IPS-20b (cell line): ENCODE data around the gene RIMS4.
"Not testable (repeated sequence)": the region's sequence is repeated elsewhere in the genome, so short reads cannot be mapped to it uniquely, and the experiment has no call there.

ENCODE experiments used
- H3K27ac ChIP-seq: one replicate; pipeline ENCODE4 v1.5.1; 2013; ENCODE audit warnings: low read length
- H3K27me3 ChIP-seq: 2 replicates; pipeline ENCODE4 v1.6.1; 2013; ENCODE audit warnings: mild to moderate bottlenecking, low read length, inconsistent platforms; ENCODE audit not compliant: insufficient read depth
- H3K36me3 ChIP-seq: 2 replicates; pipeline ENCODE4 v1.6.1; 2013; ENCODE audit warnings: low read depth, mild to moderate bottlenecking, inconsistent platforms, low read length, moderate library complexity; ENCODE audit not compliant: insufficient read depth
- H3K4me1 ChIP-seq: 2 replicates; pipeline ENCODE4 v1.6.1; 2013; ENCODE audit warnings: mild to moderate bottlenecking, control low read depth, inconsistent platforms, low read length, moderate library complexity; ENCODE audit not compliant: insufficient read depth
- H3K4me3 ChIP-seq: 2 replicates; pipeline ENCODE4 v1.5.1; 2013; ENCODE audit warnings: mild to moderate bottlenecking, low read length, inconsistent platforms
- H3K9ac ChIP-seq: 2 replicates; pipeline ENCODE4 v1.6.1; 2013; ENCODE audit warnings: low read depth, mild to moderate bottlenecking, inconsistent platforms, low read length, moderate library complexity
- H3K9me3 ChIP-seq: 2 replicates; pipeline ENCODE4 v1.6.1; 2013; ENCODE audit warnings: mild to moderate bottlenecking, low read depth, low read length, inconsistent platforms; ENCODE audit not compliant: insufficient read depth

The RIMS4 gene

DNA sequence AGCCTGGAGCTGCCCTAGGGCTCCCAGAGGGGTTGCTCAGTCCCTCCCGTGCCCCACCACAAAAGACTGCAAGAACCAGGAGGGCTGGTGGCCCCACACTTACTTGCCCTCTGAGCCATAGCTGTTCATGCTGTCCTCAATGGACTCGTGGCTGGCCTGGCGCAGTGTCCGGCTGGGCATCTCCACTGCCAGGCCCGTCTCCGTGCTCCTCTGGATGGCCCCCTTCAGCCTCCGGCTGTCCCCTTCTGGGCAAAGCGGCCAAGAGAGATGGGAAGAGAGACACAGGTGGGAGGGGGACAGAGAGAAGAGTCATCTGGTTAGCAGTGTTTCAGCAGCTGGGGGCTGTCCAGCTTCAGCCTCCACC, 39.2 kb downstream of the RIMS4 start:
- no peak overlapping the region for H3K4me3 ChIP-seq
- no peaks in the 10 kb centered on the region for H3K4me1 ChIP-seq
- no peak overlapping the region for H3K9ac ChIP-seq
- no peak overlapping the region for H3K27ac ChIP-seq
- peaks cover 7% of the 10 kb centered on the region; the same call in 1 of the 2 replicates for H3K36me3 ChIP-seq
- no peaks in the 10 kb centered on the region for H3K9me3 ChIP-seq
- no peaks in the 10 kb centered on the region for H3K27me3 ChIP-seq

DNA sequence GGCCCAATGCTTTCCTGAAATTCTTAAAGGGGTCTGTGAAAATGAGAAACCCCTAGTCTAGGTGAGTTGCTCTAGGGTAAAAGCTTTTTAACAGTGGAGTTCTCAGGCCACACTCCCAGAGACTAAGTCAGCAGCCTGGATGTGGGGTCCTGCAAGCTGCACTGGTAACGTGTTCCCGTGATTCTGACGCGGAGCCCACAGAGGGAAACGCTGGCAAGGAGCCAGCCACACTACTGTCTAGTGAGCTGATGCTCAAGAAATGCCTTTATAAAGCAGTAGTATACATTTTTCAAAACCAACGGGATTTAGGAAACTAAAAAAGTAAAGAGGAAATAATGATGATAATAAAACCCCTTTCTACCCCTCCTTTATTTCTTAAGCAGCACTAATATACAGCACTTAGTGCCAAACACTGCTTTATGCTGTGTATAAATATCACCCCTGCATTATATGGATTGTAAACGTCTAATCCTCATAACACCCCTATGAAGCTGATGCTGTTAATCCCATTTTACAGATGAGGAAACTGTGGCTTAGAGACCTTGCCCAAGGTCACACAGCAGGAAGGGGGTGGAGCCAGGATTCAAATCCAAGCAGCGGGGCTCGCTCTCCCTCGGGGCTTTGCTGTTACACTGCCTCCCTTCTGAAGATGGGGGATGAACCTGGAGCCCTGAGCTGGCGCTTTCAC, 39.7 kb downstream of the RIMS4 start:
- Histone ChIP-seq H3K27me3 (no peaks in the 10 kb centered on the region), H3K27ac (no peak overlapping the region), H3K9me3 (no peaks in the 10 kb centered on the region), H3K4me3 (no peak overlapping the region), H3K4me1 (no peaks in the 10 kb centered on the region), H3K36me3 (peaks cover 7% of the 10 kb centered on the region; the same call in 1 of the 2 replicates), H3K9ac (no peak overlapping the region)

DNA sequence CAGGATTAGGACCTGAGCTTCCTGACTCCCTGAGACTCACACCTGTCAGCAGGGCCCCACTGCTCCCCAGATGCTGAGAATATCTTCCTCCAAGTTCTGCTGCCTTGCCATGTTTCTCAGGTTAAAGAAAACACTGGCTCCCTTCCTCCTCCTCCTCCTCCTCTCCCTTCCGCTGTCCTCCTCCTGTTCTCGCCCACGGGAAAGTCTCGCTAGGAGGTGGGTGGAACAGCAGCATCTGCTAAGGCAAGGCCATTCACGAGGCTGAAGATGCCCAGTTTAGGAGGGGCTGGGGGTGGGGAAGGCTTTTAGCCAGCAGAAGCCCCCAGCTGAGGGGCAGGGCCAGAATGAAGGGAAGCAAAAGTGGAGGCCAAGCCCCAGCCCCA, 40.9 kb downstream of the RIMS4 start:
- Histone ChIP-seq H3K9ac (no peak overlapping the region), H3K27me3 (no peaks in the 10 kb centered on the region)

DNA sequence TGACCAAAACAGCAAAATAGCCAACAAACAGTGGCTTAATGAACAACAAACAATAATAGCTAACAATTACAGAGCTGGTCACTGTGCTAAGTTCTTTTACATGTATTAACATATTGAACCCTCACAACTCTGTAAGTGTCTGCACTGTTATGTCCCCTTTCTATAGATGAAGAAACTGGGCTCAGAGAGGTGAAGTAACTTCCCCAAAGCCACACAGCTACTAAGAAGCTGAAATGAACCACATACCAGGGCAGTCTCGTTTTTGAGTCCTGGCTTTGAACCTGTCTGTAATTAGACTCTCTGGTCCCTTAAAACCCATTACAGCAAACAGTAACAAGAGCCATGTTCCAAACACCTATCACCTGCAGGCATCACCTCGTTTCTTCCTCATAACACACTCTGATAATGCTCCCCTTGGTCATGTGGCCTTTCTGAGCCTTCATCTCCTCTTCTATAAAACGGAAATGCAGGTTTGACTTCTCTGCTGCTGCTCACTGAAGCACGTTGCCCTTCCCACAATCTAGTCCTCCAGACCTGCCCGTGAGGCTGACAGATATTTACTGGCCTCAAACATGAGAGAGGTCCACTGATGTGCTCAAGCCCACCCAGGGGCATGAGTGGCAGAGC, 41.4 kb downstream of the RIMS4 start:
- H3K9ac ChIP-seq, result no peak overlapping the region
- no peaks in the 10 kb centered on the region for H3K4me1 ChIP-seq
- no peak overlapping the region for H3K4me3 ChIP-seq
- H3K36me3 ChIP-seq, result peaks cover 7% of the 10 kb centered on the region; the same call in 1 of the 2 replicates
- no peaks in the 10 kb centered on the region for H3K9me3 ChIP-seq
- H3K27me3 ChIP-seq, result no peaks in the 10 kb centered on the region
- no peak overlapping the region for H3K27ac ChIP-seq

More for the DNA sequence above, 40.9 kb downstream of the RIMS4 start:
- Histone ChIP-seq H3K4me3 (no peak overlapping the region), H3K4me1 (no peaks in the 10 kb centered on the region), H3K36me3 (peaks cover 7% of the 10 kb centered on the region; the same call in 1 of the 2 replicates), H3K9me3 (no peaks in the 10 kb centered on the region), H3K27ac (no peak overlapping the region)

DNA sequence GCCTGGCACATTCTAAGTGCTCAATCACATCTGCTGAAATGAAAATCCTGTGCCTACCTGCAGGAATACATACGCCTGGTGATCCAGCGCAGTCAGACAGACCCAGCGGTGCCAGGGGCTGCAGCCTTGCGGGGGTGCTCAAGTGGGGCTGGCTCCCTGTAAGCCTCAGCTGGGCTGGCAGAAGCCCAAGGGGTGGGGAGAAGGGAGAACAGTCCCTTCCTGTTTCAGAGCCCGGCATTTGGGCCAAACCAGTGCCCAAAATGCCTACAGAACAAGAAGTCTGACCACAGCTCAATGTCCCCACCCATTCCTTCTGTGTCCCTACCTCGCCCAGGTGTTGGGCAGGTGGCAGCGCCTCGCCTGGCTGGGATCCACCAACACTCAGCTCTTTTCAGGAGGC, 42.1 kb downstream of the RIMS4 start:
- Histone ChIP-seq H3K9ac (no peak overlapping the region), H3K27me3 (no peaks in the 10 kb centered on the region), H3K9me3 (no peaks in the 10 kb centered on the region), H3K4me1 (no peaks in the 10 kb centered on the region), H3K4me3 (no peak overlapping the region), H3K27ac (no peak overlapping the region), H3K36me3 (peaks cover 7% of the 10 kb centered on the region; the same call in 1 of the 2 replicates)

DNA sequence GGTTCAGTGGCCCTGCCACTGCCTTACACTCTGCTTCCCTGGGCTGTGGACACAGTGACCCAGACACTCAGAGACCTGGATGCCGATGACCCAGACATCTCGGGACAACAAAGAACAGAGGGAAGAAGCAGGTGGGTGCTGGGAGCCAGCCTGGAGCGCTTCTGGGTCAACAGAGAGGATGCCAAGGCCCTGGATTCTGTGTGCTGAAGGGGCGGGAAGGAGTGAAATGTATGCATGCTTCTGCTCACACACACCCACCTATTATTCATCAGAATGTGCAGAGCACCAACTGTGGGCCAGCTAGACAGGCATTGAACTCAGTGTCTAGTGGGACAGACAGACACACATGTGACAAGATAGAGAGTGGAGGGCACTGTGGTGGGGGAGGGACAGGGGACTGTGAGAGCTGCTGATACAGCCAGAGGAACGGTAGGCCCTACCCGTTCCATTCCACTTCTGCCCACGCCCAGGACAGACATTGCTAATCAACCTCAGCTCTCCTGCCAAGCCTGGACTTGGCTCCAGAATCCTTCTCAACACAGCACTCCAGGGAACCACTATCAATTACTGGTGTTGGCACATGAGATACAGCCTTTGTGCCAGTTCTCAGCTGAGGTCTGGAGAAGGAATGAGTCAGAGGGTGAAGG, 44.5 kb downstream of the RIMS4 start:
- no peaks in the 10 kb centered on the region for H3K27me3 ChIP-seq
- H3K9ac ChIP-seq, result no peak overlapping the region
- H3K9me3 ChIP-seq, result no peaks in the 10 kb centered on the region
- no peaks in the 10 kb centered on the region for H3K4me1 ChIP-seq
- no peak overlapping the region for H3K4me3 ChIP-seq
- H3K27ac ChIP-seq, result no peak overlapping the region
- H3K36me3 ChIP-seq, result peaks cover 7% of the 10 kb centered on the region; the same call in 1 of the 2 replicates

DNA sequence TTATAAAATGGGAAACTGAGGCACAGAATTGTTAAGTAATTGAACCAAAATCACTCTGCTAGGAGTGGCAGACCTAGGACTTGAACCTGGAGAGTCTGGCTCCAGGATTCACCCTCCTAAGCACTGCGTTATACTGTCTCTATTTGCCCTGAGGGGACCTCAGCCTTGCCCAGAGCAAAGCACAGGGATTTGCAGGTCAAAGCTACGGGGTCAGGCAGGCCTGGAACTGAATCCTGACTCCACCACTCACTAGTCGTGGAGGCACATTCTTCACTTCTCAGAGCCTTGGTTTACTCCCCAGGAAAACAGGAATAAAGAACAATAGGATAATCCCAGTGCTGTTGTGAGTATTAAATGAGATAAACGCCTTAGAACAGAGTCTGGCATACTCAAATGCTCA, 45.3 kb downstream of the RIMS4 start:
- Histone ChIP-seq H3K27me3 (no peaks in the 10 kb centered on the region), H3K9ac (no peak overlapping the region), H3K4me3 (no peak overlapping the region), H3K4me1 (no peaks in the 10 kb centered on the region), H3K36me3 (peaks cover under 1% of the 10 kb centered on the region; the same call in 1 of the 2 replicates), H3K27ac (no peak overlapping the region), H3K9me3 (no peaks in the 10 kb centered on the region)

DNA sequence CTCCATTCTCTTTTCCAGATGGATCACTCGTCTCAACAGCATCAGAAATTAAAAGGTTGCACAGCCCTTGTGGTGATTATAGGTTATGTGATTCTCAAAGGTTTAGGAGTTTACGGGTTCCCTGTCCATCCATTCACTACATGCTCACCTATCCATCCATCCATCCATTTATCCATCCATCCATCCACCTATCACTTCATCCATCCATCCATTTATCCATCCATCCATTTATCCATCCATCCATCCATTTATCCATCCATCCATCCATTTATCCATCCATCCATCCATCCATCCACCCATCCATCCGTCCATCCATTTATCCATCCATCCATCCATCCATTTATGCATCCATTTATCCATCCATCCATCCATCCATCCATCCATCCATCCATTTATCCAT, 46.5 kb downstream of the RIMS4 start:
- H3K27ac ChIP-seq, H3K9me3 ChIP-seq, H3K27me3 ChIP-seq, H3K36me3 ChIP-seq, H3K9ac ChIP-seq, H3K4me3 ChIP-seq, H3K4me1 ChIP-seq: not testable (repeated sequence)

DNA sequence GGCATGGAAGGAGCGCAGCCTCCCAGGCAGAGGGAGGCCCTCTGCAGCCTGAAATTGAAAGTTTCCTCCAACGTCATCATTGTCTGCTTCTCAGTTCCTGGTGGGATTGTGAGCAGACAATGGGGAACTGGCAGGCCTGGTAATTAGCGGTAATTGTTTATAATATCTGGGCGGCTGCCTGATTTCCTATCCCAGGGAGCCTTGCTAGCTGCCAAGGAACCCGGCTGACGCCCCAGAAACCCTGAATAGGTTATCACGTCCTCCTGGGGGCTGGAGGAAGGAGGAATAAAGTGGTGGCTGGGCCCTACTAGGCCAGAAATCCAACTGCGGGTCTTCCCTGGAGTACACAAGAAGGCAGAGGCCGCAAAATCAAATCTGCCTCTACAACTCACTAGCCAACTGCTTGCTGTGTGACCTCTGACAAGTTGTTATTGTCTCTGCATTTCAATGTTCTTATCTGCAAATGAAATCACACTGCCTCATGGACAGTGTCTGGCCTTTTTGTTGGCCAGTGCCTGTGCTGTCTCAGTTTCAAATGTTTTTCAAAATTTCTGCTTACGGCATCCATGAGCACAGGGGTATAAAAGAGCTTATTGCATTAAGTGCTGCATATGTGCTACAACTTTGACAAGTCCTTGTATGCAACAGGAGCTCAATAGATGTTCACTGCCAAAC, 47.7 kb downstream of the RIMS4 start:
- no peak overlapping the region for H3K4me3 ChIP-seq
- H3K9ac ChIP-seq, result no peak overlapping the region
- H3K27me3 ChIP-seq, result no peaks in the 10 kb centered on the region
- no peaks in the 10 kb centered on the region for H3K4me1 ChIP-seq
- H3K36me3 ChIP-seq, result no peaks in the 10 kb centered on the region
- H3K27ac ChIP-seq, result no peak overlapping the region
- H3K9me3 ChIP-seq, result no peaks in the 10 kb centered on the region

DNA sequence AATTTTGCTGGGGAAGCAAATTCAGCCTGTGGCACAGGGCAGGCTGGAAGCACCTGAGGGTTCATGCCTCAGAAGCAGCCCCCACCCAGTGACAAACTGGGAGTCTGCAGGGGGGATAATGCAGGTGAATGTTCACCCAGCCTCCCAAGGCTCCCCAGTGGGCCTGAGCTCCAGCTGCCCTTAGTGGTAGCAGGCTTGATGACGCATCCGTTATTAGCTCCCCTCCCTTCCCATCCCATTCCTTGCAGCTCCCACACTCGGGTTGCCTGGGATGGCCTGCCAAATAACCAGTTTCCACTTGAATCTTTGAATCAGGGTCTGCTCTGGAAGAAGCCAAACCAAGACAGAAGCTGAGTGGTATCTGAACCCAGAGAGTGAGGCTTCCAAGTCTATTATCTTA, 48.9 kb downstream of the RIMS4 start:
- H3K36me3 ChIP-seq, result peaks cover 5% of the 10 kb centered on the region; the same call in 1 of the 2 replicates
- H3K4me1 ChIP-seq, result no peaks in the 10 kb centered on the region
- H3K4me3 ChIP-seq, result no peak overlapping the region
- no peak overlapping the region for H3K9ac ChIP-seq
- H3K27ac ChIP-seq, result no peak overlapping the region
- no peaks in the 10 kb centered on the region for H3K9me3 ChIP-seq
- H3K27me3 ChIP-seq, result no peaks in the 10 kb centered on the region

DNA sequence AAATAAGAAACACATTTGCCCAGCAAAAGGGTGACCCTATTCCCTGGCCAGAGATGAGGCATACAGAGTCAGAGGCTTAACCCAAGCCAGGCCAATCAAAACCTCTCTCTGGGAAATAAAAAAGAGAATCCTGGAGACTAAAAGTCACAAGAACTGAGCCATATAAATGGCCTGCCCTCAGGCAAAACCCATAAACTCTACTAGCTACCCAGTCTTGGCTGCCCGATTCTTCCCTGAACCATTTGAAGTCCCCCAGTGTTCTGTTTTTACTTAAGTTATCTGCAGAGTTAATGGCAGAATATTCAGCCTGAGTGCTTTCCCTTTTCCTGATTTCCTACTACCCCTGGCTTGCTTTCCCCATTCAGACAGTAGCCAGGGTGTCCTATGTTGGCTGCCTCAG, 50.8 kb downstream of the RIMS4 start:
- H3K4me1 ChIP-seq, result no peaks in the 10 kb centered on the region
- no peak overlapping the region for H3K4me3 ChIP-seq

More for the DNA sequence above, 50.8 kb downstream of the RIMS4 start:
- Histone ChIP-seq H3K27me3 (no peaks in the 10 kb centered on the region), H3K36me3 (peaks cover 8% of the 10 kb centered on the region; the same call in 1 of the 2 replicates), H3K9ac (no peak overlapping the region), H3K9me3 (no peaks in the 10 kb centered on the region), H3K27ac (no peak overlapping the region)
